ENCODE data around the gene COL23A1.
"Not testable (repeated sequence)": the region's sequence is repeated elsewhere in the genome, so short reads cannot be mapped to it uniquely, and the experiment has no call there.

The COL23A1 gene

DNA sequence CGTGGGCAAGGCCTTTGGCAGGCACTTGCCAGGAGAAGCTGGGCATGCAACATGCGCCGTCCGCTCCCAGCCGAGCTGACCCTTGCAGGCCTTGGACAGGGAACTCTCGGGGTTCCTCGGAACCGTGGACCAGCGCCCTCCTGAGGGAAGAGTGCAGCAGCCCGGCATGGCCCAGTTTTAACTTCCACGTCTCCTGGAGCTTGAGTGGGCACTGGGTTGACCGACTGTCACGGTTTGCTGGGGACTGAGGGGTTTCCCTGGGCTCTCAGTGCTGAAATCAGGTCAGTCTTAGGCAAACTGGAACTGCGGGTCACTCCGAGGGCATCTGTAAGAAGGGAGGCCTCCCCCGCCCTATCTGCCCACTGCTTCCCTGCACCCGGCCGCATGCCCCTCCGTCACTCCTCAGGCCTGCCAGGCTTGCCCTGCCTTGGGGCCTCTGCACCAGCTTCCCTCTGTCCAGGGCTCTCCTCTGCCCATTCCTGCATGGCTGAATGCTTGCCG is 270.6 kb downstream of the COL23A1 start:
- no peak for DNase-seq (ENCODE audit: low spot score)

DNA sequence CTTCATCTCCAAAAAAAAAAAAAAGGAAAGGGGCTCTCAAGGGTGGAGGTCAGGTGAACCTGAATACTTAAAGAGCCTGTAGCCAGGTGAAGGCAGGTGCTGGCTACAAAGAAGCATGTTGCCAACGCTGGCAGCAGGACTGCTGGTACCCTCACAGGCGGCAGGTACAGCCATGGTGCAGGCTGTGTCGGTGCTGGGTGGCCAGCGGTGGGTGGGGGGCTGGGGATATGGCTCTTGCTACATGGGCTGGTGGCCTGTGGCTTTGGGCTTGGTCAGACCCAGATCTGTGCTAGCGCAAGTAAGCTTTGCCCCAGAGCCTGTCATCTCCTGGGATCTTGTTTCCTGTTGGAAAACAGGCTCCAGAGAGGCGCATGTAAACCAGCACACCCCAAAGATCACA is 271.3 kb downstream of the COL23A1 start:
- no peak for DNase-seq (ENCODE audit: low spot score)

DNA sequence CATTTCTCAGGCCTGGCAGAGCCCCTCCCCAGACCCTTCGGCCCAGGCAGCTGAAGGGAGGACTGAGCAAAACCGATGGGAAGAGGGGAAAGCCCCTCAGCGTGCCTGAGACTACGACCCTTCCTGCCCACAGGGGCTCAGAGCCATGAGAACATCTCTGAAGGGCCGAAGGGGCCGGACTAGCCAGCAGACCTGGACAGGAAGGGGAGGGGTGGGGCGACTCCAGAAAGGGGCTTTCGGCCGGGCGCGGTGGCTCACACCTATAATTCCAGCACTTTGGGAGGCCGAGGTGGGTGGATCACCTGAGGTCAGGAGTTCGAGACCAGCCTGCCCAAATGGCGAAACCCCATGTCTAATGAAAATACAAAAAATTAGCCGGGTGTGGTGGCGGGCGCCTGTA is 271.8 kb downstream of the COL23A1 start:
- DNase-seq (ENCODE audit: low spot score), result no peak

- not testable (repeated sequence) for DNase-seq (ENCODE audit: low spot score)
Measured at GRCh38 chr5:178317727-178318126, 272.5 kb downstream of the COL23A1 start.

DNA sequence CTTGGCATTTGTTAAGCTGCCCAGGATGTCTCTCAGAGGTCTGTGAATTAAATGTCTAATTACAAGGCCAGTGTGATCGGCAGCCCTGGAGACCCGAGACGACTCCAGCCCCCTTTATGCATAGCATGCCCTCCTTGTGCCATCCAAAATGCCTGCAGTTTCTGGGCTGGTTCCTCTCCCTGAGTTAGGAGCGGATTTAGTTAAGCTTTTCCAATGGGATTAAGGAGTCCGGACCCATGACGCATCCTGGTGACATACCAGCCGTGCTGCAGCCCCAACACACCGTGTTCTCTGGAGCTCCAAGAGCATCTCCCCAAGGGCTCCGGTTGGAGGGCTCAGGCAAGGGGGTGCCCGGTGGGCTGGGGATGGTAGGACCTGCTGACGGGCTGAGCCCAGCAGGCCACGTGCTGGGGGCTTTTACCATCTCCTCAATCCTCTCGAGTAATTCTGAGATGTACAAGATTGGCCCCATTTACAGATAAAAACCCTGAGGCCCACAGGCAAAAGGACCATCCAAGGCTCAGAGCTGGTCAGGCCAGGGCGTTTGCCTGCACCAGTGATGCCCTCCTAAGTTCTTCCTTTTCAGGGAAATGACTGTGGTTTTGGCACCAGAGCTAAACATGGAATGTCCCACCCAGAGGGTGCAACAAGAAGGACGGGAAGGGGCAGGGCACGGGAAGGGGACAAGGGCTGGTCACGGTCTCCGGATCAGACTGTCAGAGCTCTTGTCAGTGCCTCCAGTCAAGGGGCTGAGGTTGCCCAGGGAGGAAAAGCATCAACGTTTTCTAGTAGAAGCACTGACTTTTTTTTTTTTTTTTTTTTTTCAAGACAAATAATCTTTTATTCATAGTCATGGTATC is 275.0 kb downstream of the COL23A1 start:
- DNase-seq (ENCODE audit: low spot score), result no peak

DNA sequence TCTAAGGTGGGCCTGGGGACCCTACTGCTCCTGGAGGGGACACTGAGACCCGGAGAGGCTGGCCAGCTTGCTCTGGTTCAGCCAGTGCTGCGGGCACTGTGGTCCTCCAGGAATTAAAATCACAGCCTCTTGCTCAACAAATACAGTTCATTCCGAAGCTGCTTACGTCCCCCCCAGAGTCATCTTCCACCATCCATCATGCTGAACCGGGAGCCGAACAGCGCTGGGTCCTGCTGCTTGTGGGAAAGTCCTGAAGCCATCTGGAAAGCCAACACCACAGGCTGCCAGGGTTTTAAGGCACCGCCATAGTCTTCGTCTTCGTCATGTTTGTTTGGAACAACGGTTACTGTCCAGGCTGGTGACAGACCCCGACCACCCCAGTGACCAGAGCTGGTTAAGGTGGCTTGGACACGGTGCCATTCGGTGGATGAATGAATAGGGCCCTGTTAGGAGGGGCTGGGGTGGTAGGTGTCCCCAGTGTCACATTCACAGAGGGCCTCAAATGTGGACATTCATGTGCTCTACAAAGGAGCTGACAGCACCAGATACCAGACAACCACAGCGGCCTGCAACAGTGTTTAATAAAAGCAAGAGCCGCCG is 276.0 kb downstream of the COL23A1 start:
- DNase-seq (ENCODE audit: low spot score), result no peak

DNA sequence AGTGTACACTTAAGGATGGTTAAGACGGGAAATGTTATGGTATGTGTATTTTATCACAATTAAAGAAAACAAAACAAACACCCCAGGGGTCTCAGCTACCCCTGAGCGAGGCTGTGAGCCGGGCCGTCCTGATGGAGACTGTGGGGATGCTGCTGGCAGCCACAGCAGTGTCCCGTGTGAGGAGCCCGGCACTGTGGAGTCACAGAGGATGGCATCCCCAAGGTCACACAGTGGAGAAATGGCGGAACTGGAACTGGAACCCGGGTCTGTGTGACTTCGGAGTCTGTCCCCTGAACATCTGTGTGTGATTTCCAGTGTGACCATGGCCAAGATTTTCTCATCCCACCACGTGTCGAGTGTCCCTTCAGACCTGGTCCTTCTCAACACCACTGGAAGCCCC is 276.9 kb downstream of the COL23A1 start:
- no peak for DNase-seq (ENCODE audit: low spot score)

DNA sequence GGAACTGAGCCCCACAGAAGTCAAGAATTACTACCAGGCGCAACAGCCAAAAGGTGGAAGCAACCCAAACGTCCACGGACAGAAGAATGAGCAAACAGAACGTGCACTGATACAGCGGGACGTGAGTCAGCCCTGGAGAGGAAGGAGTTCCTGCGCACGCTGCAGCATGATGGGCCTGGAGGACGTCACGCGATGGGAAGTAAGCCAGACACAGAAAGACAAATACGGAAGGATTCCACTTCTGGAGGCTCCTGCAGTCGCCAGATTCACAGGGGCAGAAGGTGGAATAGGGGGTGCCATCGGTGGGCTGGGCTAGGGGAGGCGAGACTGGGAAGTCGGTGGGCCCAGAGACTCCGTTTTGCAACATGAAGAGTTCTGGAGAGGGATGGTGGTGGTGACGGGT is 277.3 kb downstream of the COL23A1 start:
- DNase-seq (ENCODE audit: low spot score), result no peak

DNA sequence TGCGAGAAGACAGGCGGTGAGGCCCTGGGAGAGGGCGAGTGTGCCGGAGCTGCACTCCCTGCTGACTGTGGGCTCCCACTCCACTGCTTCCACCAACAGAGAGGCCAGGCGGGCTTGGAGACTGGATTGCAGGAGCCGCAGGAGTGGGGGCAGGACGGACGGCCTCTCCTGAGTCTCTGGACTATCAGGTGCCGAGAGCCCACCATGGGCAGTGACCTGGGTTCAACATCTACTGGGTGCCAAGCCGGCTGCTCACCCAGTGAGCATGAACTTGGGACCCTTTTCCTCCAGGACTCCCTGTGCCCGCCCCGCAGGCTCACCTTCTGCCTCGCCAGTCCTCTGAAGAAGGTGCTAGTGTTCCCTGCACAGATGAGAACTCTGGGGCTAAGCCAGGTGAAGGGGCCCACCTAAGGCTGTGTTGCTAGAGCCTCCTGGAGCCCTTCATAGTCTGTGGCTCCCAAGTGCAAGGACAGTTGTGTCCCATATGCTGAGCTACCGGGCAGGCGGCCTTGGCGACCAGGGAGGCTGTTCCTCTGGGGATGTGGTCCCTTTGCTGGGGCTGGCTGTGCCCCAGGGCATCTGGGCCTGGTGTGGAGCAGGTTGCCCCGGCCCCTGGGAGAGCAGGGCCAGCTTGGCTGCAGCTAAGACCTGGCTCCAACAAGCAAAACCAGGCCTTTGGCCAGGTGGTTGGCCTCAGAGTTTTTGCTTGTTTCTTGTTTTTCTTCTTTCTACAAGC is 279.9 kb downstream of the COL23A1 start:
- no peak for DNase-seq (ENCODE audit: low spot score)

- DNase-seq (ENCODE audit: low spot score), result no peak
Measured at GRCh38 chr5:178309271-178310013, 280.8 kb downstream of the COL23A1 start.

- DNase-seq (ENCODE audit: low spot score), result no peak
Measured at GRCh38 chr5:178308541-178309092, 281.6 kb downstream of the COL23A1 start.

DNA sequence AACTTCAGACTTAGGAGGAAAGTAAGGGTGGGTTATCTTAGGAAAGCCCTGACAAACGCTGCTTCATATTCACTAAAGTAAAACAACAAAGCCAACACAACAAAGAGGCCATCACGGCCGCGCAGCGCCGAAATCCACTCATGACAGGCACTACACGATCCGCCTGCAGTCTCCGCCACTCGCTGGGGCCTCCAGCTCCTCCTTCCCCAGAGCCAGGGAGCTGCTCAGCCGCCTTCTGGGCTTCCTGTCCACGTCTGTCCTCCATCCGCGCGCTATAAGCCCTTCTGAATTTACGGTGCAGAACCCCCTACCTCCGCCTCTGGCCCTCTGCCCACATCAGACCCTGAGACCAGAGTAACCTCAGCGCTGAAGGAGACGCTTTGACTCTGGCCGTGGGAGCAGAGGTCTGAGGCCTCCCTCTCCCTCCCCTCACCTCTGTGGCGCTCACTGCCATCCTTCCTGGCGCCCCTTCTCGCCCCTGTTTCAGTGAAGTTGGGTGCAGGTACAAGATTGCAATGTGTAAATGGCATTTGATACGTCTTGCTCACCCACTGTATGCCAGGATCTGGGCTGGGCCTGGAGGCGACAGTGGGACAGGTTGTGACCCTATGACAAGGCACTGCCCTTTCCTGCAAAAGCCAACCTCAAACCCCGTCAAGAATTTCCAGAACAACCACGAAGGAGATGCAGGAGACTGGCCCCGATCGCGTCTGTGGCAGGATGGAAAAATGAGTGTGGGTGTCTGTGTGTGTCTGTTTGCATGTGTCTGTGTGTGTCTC is 282.7 kb downstream of the COL23A1 start:
- no peak for DNase-seq (ENCODE audit: low spot score)

GRCh38 chr5:178306430-178307225 is 283.6 kb downstream of the COL23A1 start:
- no peak for DNase-seq (ENCODE audit: low spot score)

- DNase-seq (ENCODE audit: low spot score), result no peak
Measured at GRCh38 chr5:178305801-178306200, 284.4 kb downstream of the COL23A1 start.

- DNase-seq (ENCODE audit: low spot score), result no peak
Measured at GRCh38 chr5:178304761-178305645, 285.2 kb downstream of the COL23A1 start.

DNA sequence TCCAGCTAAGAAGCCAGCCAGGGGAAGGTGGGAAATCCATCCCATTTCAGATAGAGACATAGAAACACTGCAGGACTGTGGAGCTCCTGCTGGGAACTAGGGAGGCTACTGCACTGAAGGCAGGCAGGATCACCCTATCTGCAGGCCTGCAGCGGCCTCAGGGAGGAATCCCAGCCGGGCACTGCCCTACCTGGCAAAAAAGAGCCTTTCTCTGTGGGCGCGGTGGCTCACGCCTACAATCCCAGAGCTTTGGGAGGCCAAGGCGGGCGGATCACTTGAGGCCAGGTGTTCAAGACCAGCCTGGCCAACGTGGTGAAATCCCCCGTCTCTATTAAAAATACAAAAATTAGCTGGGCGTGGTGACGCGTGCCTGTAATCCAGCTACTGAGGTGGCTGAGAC is 286.2 kb downstream of the COL23A1 start:
- DNase-seq (ENCODE audit: low spot score), result no peak

DNA sequence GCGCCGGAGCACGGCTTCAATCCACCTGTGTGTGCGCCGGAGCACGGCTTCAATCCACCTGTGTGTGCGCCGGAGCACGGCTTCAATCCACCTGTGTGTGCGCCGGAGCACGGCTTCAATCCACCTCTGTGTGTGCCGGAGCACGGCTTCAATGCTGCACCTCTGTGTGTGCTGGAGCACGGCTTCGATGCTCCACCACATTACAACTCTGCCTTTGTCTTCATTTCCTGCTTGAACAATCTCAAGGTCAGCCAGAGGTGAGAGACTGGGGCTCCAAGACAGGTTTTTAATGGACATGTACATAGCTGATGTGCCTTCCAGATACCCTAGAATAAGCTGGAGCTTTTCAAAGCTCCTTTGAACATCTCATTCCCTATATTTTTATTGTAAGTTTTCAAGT is 287.9 kb downstream of the COL23A1 start:
- DNase-seq (ENCODE audit: low spot score), result not testable (repeated sequence)

- DNase-seq (ENCODE audit: low spot score), result no peak
Measured at GRCh38 chr5:178301641-178302040, 288.6 kb downstream of the COL23A1 start.

GRCh38 chr5:178298283-178298807 is 291.8 kb downstream of the COL23A1 start:
- no peak for DNase-seq (ENCODE audit: low spot score)

Measured in kidney tubule cell (primary cell).